Skeletal muscle tissue (tissue), 4 donors: ENCODE data around the gene PTPN14. TPM values are rescaled to one million over a fixed set of nuclear protein-coding genes. Genes with fewer than 3 reads are reported as not detected.
"Not testable (repeated sequence)": the region's sequence is repeated elsewhere in the genome, so short reads cannot be mapped to it uniquely, and the experiment has no call there.

ENCODE experiments used
- H3K27ac ChIP-seq: one replicate; pipeline ENCODE4 v1.7.0; 2013; ENCODE audit warnings: mild to moderate bottlenecking, low read depth, low read length, inconsistent platforms
- H3K27me3 ChIP-seq, 3 donors: one replicate each; pipeline ENCODE4 v1.7.0; 2013; ENCODE audit warnings: low read length in 3 of 3; ENCODE audit not compliant: control insufficient read depth in 3 of 3, insufficient read depth in 3 of 3
- H3K36me3 ChIP-seq, 3 donors: one replicate each; pipeline ENCODE4 v1.7.0; 2013; ENCODE audit warnings: low read length in 3 of 3; ENCODE audit not compliant: control insufficient read depth in 3 of 3, insufficient read depth in 3 of 3
- H3K4me1 ChIP-seq, 3 donors: one replicate each; pipeline ENCODE4 v1.7.0; 2013; ENCODE audit warnings: low read length in 3 of 3, mild to moderate bottlenecking in 3 of 3; ENCODE audit not compliant: control insufficient read depth in 3 of 3, insufficient read depth in 3 of 3
- H3K4me3 ChIP-seq, 3 donors: one replicate each; pipeline ENCODE4 v1.7.0; 2013; ENCODE audit warnings: low read length in 3 of 3
- H3K9ac ChIP-seq, 3 donors: one replicate each; pipeline ENCODE4 v1.7.0; 2013; ENCODE audit warnings: low read length in 3 of 3, mild to moderate bottlenecking in 3 of 3, moderate library complexity in 2 of 3, low read depth in 1 of 3
- H3K9me3 ChIP-seq, 3 donors: one replicate each; pipeline ENCODE4 v1.7.0; 2013; ENCODE audit warnings: low read length in 3 of 3; ENCODE audit not compliant: control insufficient read depth in 3 of 3
- total RNA-seq: library from RNA; depleted of rRNA; stranded (reverse); fragments of >200 nt; gene quantifications from one replicate; pipeline ENCODE4 v1.2.3, GENCODE V29; 2014
- donor health status: Osteomylitis.

Gene PTPN14
- total RNA-seq, 1 donor from 2014 or later: 19.8 TPM

DNA sequence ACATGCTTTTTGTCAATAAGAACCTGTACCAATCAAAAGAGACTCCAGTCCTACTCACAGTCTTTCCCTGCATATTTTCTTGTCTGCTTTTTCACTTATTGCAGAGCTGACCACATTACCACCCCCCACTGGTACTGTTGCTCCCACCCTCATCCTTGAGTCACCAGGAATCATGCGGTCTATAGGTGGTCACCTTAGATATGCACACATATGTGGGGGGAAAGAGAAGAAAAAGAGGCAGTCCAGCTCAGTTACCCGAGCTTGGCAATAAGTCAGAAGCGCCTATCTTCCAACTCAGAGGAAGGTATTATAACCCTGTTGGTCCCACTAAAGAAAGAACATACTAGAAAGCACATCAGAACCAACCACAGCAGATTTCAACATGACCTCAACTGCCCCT lies 151.3 kb downstream of the PTPN14 start:
- Histone ChIP-seq H3K4me1 (peaks cover 5 to 12% (median 9%) of the 10 kb centered on the region in 3 donors), H3K27ac (no peak overlapping the region), H3K27me3 (no peaks in the 10 kb centered on the region), H3K9ac (no peak overlapping the region), H3K36me3 (peaks cover 3 to 24% (median 13%) of the 10 kb centered on the region in 3 donors), H3K9me3 (no peaks in the 10 kb centered on the region), H3K4me3 (no peak overlapping the region)

GRCh38 chr1:214398490-214398889 lies 152.9 kb downstream of the PTPN14 start:
- Histone ChIP-seq H3K9ac (no peak overlapping the region), H3K9me3 (no peaks in the 10 kb centered on the region), H3K27me3 (no peaks in the 10 kb centered on the region), H3K27ac (no peak overlapping the region), H3K4me1 (peaks cover 5 to 12% (median 8%) of the 10 kb centered on the region in 3 donors), H3K36me3 (peaks cover 6 to 30% (median 24%) of the 10 kb centered on the region in 3 donors), H3K4me3 (no peak overlapping the region)

GRCh38 chr1:214397497-214397896 lies 153.9 kb downstream of the PTPN14 start:
- Histone ChIP-seq H3K9ac (no peak overlapping the region), H3K4me3 (no peak overlapping the region), H3K27me3 (no peaks in the 10 kb centered on the region), H3K27ac (no peak overlapping the region), H3K36me3 (peaks cover 15 to 39% (median 31%) of the 10 kb centered on the region in 3 donors), H3K4me1 (peaks cover 0 to 9% (median 0%) of the 10 kb centered on the region in 3 donors), H3K9me3 (no peaks in the 10 kb centered on the region)

DNA sequence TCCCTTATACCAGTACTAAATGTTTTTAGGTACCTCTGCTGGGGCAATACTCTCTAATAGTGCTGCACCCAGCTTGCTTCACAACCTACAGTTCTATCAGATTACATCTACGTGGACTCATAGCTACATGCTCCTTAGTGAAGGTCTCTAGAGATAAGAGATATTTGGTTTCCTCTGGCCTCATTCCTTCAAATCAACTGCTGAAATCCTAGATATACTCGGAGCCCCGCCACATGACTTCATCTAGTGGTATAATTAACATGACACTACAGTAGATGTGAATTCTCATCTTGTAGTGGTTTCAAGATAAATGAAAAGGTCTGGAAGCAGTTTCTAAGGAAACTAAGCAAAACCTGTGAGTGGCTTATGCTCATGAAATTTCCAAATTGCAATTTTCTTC lies 155.1 kb downstream of the PTPN14 start:
- Histone ChIP-seq H3K27ac (no peak overlapping the region), H3K4me3 (no peak overlapping the region), H3K4me1 (peaks cover 0 to 5% (median 0%) of the 10 kb centered on the region in 3 donors), H3K9me3 (no peaks in the 10 kb centered on the region), H3K27me3 (no peaks in the 10 kb centered on the region), H3K9ac (no peak overlapping the region), H3K36me3 (peaks cover 11 to 36% (median 30%) of the 10 kb centered on the region in 3 donors)

GRCh38 chr1:214394569-214394968 lies 156.8 kb downstream of the PTPN14 start:
- H3K9ac ChIP-seq, H3K4me1 ChIP-seq, H3K4me3 ChIP-seq, H3K27ac ChIP-seq, H3K27me3 ChIP-seq, H3K9me3 ChIP-seq: not testable (repeated sequence)
- H3K36me3 ChIP-seq: peaks cover 16 to 34% (median 27%) of the 10 kb centered on the region in 3 donors

GRCh38 chr1:214393086-214393485 lies 158.3 kb downstream of the PTPN14 start:
- Histone ChIP-seq H3K4me3 (no peak overlapping the region), H3K4me1 (peaks cover 0 to 5% (median 0%) of the 10 kb centered on the region in 3 donors), H3K27me3 (no peaks in the 10 kb centered on the region), H3K27ac (no peak overlapping the region), H3K9me3 (no peaks in the 10 kb centered on the region), H3K9ac (no peak overlapping the region), H3K36me3 (peaks cover 16 to 30% (median 24%) of the 10 kb centered on the region in 3 donors)

DNA sequence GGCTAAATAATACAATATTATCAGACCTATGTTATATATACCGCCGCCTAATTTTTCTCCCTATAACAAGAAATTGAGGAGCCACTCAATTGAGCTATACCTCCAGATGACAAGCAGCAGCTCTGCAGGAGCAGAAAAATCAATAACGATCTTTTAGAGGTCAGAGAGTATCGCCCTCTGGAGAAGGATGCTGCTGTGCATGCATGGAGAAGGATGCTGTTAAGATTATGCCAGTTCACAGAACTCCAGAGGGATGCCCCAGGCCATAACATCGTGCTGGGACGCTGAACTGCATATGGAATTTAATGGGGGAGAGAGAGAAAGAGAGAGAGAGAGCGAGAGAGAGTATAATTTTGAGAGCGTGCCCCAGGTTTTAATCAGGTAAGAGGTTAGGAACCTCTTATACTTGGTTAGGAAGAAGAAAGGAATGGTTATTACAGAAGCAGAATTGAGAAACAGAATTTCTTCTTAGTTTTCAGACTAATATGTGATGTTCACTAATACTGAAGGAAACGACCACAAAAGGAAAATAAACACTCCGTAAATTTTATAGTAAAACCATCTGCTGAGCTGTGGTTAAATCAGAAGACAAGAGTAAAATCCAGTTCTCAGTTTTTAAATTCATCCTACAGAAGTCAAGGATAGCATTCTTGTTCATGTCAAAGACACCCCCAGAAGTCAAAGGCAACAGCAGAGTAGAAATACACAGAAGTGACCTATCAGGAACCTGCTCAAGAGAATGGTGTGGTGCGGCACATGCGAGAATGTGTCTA lies 159.3 kb downstream of the PTPN14 start:
- Histone ChIP-seq H3K9me3 (no peaks in the 10 kb centered on the region), H3K27ac (no peak overlapping the region), H3K36me3 (peaks cover 16 to 34% (median 29%) of the 10 kb centered on the region in 3 donors)

DNA sequence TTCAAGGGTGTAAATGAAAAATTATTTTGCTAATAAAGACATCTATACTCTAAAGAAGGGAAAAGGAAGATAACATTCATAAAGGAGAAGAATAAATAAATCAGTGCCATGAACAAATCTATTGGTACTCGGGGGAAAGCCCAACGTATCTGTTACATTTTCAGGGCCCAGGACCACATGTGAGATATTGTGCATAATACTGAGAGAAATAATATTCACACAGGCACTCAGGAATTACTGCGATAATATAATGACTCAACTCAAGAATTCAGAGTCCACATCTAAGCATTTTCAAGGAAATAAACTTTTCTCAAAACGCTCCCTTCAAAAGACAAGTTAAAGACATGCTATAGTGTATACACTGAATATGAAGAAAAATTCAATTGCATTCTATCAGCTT lies 161.7 kb downstream of the PTPN14 start:
- H3K9ac ChIP-seq: no peak overlapping the region
- no peak overlapping the region for H3K27ac ChIP-seq
- H3K27me3 ChIP-seq: no peaks in the 10 kb centered on the region
- H3K4me3 ChIP-seq: no peak overlapping the region
- H3K4me1 ChIP-seq: no peaks in the 10 kb centered on the region
- no peaks in the 10 kb centered on the region for H3K9me3 ChIP-seq
- H3K36me3 ChIP-seq: peaks cover 22 to 41% (median 35%) of the 10 kb centered on the region in 3 donors

More for the DNA sequence above, 159.3 kb downstream of the PTPN14 start:
- no peak overlapping the region for H3K9ac ChIP-seq
- H3K4me3 ChIP-seq: no peak overlapping the region
- no peaks in the 10 kb centered on the region for H3K27me3 ChIP-seq
- peaks cover 0 to 5% (median 0%) of the 10 kb centered on the region in 3 donors for H3K4me1 ChIP-seq

- H3K27ac ChIP-seq: peak overlapping the region; percentile 9
- H3K4me1 ChIP-seq: no peaks in the 10 kb centered on the region
- no peaks in the 10 kb centered on the region for H3K9me3 ChIP-seq
- H3K4me3 ChIP-seq: no peak overlapping the region
- H3K27me3 ChIP-seq: no peaks in the 10 kb centered on the region
- peaks cover 30 to 46% (median 39%) of the 10 kb centered on the region in 3 donors for H3K36me3 ChIP-seq
- H3K9ac ChIP-seq: peak overlapping the region in 1 of 3 donors; percentile 19
These were observed 164.7 kb downstream of the PTPN14 start for GRCh38 chr1:214386747-214387146.

- Histone ChIP-seq H3K4me3 (no peak overlapping the region), H3K4me1 (no peaks in the 10 kb centered on the region), H3K9me3 (no peaks in the 10 kb centered on the region), H3K27ac (peak overlapping the region; percentile 9), H3K27me3 (no peaks in the 10 kb centered on the region), H3K36me3 (peaks cover 30 to 46% (median 39%) of the 10 kb centered on the region in 3 donors), H3K9ac (peak overlapping the region in 1 of 3 donors; percentile 19)
These were observed 165.1 kb downstream of the PTPN14 start for GRCh38 chr1:214386333-214386732.
